Activated CD4-positive, alpha-beta memory T cell treated with anti-CD3 and anti-CD28 coated beads, Interleukin-2, amount 10 ng/mL, durations not matched to agents 7 days and 5 days (primary cell): ENCODE results near the gene IL17F. TPM values are rescaled to one million over a fixed set of nuclear protein-coding genes. Genes with fewer than 3 reads are reported as not detected.

ENCODE experiments used
- CTCF ChIA-PET: fragments of 350-600 bp; sonication (Branson Sonifier 250); formaldehyde crosslinking; loops from one replicate; lab custom pipeline; 2021; ENCODE audit warnings: antibody characterized with exemption, inconsistent platforms; lab: Charles Lee
- POLR2A ChIA-PET: fragments of 350-600 bp; sonication (Branson Sonifier 250); formaldehyde crosslinking; loops from one replicate; lab custom pipeline; 2021; ENCODE audit warnings: antibody characterized with exemption; lab: Charles Lee
- DNase-seq: peaks from one replicate; pipeline ENCODE4 v3.0.0-alpha.2; 2020
- H3K27ac Mint-ChIP-seq: one replicate; pipeline ENCODE4 v1.8.0; 2021; ENCODE audit warnings: mild to moderate bottlenecking, mixed read lengths
- H3K27me3 Mint-ChIP-seq: one replicate; pipeline ENCODE4 v1.8.0; 2021; ENCODE audit warnings: mixed read lengths
- H3K36me3 Mint-ChIP-seq: one replicate; pipeline ENCODE4 v1.8.0; 2021; ENCODE audit warnings: low read depth, mixed read lengths
- H3K4me1 Mint-ChIP-seq: one replicate; pipeline ENCODE4 v1.8.0; 2021; ENCODE audit warnings: mixed read lengths
- H3K4me3 Mint-ChIP-seq: one replicate; pipeline ENCODE4 v1.8.0; 2021; ENCODE audit warnings: mild to moderate bottlenecking, mixed read lengths
- H3K9me3 Mint-ChIP-seq: one replicate; pipeline ENCODE4 v1.8.0; 2021; ENCODE audit warnings: mixed read lengths
- total RNA-seq, 2 experiments: library from RNA; stranded (reverse); gene quantifications; one replicate each; pipeline ENCODE4 v1.2.3, GENCODE V29; 2021

The IL17F gene
- total RNA-seq, 2 experiments from 2014 or later: 12.6 to 13.3 TPM

- ChIA-PET CTCF (interaction anchor here (2.2 kb wide), 1 partner anchor 22 kb away, joined by 10 read pairs; no protein-coding TSS in a partner anchor), POLR2A (no interaction called here)
- peaks cover 46% of the 10 kb centered on the region for H3K27me3 Mint-ChIP-seq
- no peak for DNase-seq
- H3K4me1 Mint-ChIP-seq: no peaks in the 10 kb centered on the region
- H3K9me3 Mint-ChIP-seq: no peaks in the 10 kb centered on the region
- no peak overlapping the region for H3K27ac Mint-ChIP-seq
- no peak overlapping the region for H3K4me3 Mint-ChIP-seq
- no peaks in the 10 kb centered on the region for H3K36me3 Mint-ChIP-seq
These were observed 2.5 kb downstream of the IL17F start for GRCh38 chr6:52241819-52242218.

GRCh38 chr6:52233975-52234823 is 10.1 kb downstream of the IL17F start:
- peak; percentile 42 for DNase-seq
- no peaks in the 10 kb centered on the region for H3K36me3 Mint-ChIP-seq
- no peak overlapping the region for H3K4me3 Mint-ChIP-seq
- CTCF ChIA-PET: interaction anchor here (0.6 to 2.9 kb wide), 8 partner anchors 28 to 170 kb away, joined by 3 to 18 read pairs (median 4); no protein-coding TSS in a partner anchor
- peaks cover 66% of the 10 kb centered on the region for H3K27me3 Mint-ChIP-seq
- H3K9me3 Mint-ChIP-seq: no peaks in the 10 kb centered on the region
- H3K27ac Mint-ChIP-seq: no peak overlapping the region
- POLR2A ChIA-PET: interaction anchor here (0.8 to 1.1 kb wide), 2 partner anchors 17 to 21 kb away, joined by 4 read pairs; no protein-coding TSS in a partner anchor
- H3K4me1 Mint-ChIP-seq: peaks cover 16% of the 10 kb centered on the region

GRCh38 chr6:52233005-52233404 is 11.3 kb downstream of the IL17F start:
- peaks cover 22% of the 10 kb centered on the region for H3K4me1 Mint-ChIP-seq
- H3K36me3 Mint-ChIP-seq: no peaks in the 10 kb centered on the region
- H3K27me3 Mint-ChIP-seq: peaks cover 67% of the 10 kb centered on the region
- POLR2A ChIA-PET: no interaction called here
- no peak overlapping the region for H3K4me3 Mint-ChIP-seq
- DNase-seq: no peak
- H3K9me3 Mint-ChIP-seq: no peaks in the 10 kb centered on the region
- H3K27ac Mint-ChIP-seq: no peak overlapping the region
- CTCF ChIA-PET: interaction anchor here (0.9 to 2.9 kb wide), 5 partner anchors 16 to 175 kb away, joined by 3 to 18 read pairs (median 3); no protein-coding TSS in a partner anchor

- CTCF ChIA-PET: interaction anchor here (1.0 to 2.9 kb wide), 4 partner anchors 31 to 168 kb away, joined by 3 to 18 read pairs (median 3); partner anchors contain the start of gene MCM3
- Mint-ChIP-seq H3K9me3 (no peaks in the 10 kb centered on the region), H3K36me3 (no peaks in the 10 kb centered on the region), H3K4me3 (no peak overlapping the region), H3K27ac (no peak overlapping the region), H3K4me1 (peaks cover 35% of the 10 kb centered on the region), H3K27me3 (peaks cover 57% of the 10 kb centered on the region)
- POLR2A ChIA-PET: interaction anchor here (1.2 kb wide), 2 partner anchors 19 to 159 kb away, joined by 3 read pairs; no protein-coding TSS in a partner anchor
- peak; percentile 54 for DNase-seq
These were observed 12.7 kb downstream of the IL17F start for GRCh38 chr6:52231406-52232127.

- Mint-ChIP-seq H3K27me3 (peaks cover 53% of the 10 kb centered on the region), H3K4me1 (peaks cover 36% of the 10 kb centered on the region)
These were observed 13.6 kb downstream of the IL17F start for GRCh38 chr6:52230685-52231084.

GRCh38 chr6:52227495-52227894 is 16.8 kb downstream of the IL17F start:
- Mint-ChIP-seq H3K9me3 (no peaks in the 10 kb centered on the region), H3K27ac (no peak overlapping the region), H3K4me3 (no peak overlapping the region), H3K27me3 (peaks cover 55% of the 10 kb centered on the region), H3K4me1 (peaks cover 34% of the 10 kb centered on the region), H3K36me3 (peaks cover 6% of the 10 kb centered on the region)
- peak; percentile 82 for DNase-seq
- ChIA-PET CTCF (interaction anchor here (0.6 kb wide), 1 partner anchor 135 kb away, joined by 3 read pairs; the partner anchor contains the start of gene PAQR8), POLR2A (interaction anchor here (0.9 to 1.7 kb wide), 2 partner anchors 58 to 163 kb away, joined by 3 to 4 read pairs; partner anchors contain the start of gene MCM3)

More at GRCh38 chr6:52230685-52231084, 13.6 kb downstream of the IL17F start:
- DNase-seq: no peak
- Mint-ChIP-seq H3K4me3 (no peak overlapping the region), H3K9me3 (no peaks in the 10 kb centered on the region), H3K36me3 (no peaks in the 10 kb centered on the region), H3K27ac (no peak overlapping the region)
- CTCF ChIA-PET: interaction anchor here (0.9 to 1.6 kb wide), 5 partner anchors 18 to 167 kb away, joined by 3 read pairs; partner anchors contain the start of gene MCM3
- POLR2A ChIA-PET: interaction anchor here (1.1 to 1.2 kb wide), 3 partner anchors 20 to 160 kb away, joined by 3 read pairs; partner anchors contain the start of gene MCM3

GRCh38 chr6:52221302-52221701 is 23.0 kb downstream of the IL17F start:
- no peaks in the 10 kb centered on the region for H3K9me3 Mint-ChIP-seq
- ChIA-PET POLR2A (no interaction called here), CTCF (interaction anchor here (1.4 kb wide), 1 partner anchor 8 kb away, joined by 3 read pairs; no protein-coding TSS in a partner anchor)
- no peak overlapping the region for H3K4me3 Mint-ChIP-seq
- peaks cover 6% of the 10 kb centered on the region for H3K36me3 Mint-ChIP-seq
- no peak overlapping the region for H3K27ac Mint-ChIP-seq
- peaks cover 55% of the 10 kb centered on the region for H3K27me3 Mint-ChIP-seq
- DNase-seq: peak; percentile 46
- H3K4me1 Mint-ChIP-seq: peaks cover 14% of the 10 kb centered on the region

GRCh38 chr6:52217761-52218160 is 26.5 kb downstream of the IL17F start:
- Mint-ChIP-seq H3K4me3 (no peak overlapping the region), H3K4me1 (peaks cover 13% of the 10 kb centered on the region), H3K9me3 (no peaks in the 10 kb centered on the region), H3K36me3 (no peaks in the 10 kb centered on the region), H3K27me3 (peaks cover 34% of the 10 kb centered on the region), H3K27ac (no peak overlapping the region)
- CTCF ChIA-PET: interaction anchor here (1.5 kb wide), 1 partner anchor 8 kb away, joined by 7 read pairs; no protein-coding TSS in a partner anchor
- no peak for DNase-seq
- POLR2A ChIA-PET: no interaction called here

GRCh38 chr6:52216932-52217575 is 27.2 kb downstream of the IL17F start:
- DNase-seq: no peak
- Mint-ChIP-seq H3K36me3 (no peaks in the 10 kb centered on the region), H3K27me3 (peaks cover 36% of the 10 kb centered on the region), H3K9me3 (no peaks in the 10 kb centered on the region), H3K4me1 (peaks cover 17% of the 10 kb centered on the region), H3K27ac (no peak overlapping the region), H3K4me3 (no peak overlapping the region)
- CTCF ChIA-PET: interaction anchor here (0.6 kb wide), 1 partner anchor 156 kb away, joined by 3 read pairs; no protein-coding TSS in a partner anchor
- POLR2A ChIA-PET: no interaction called here

- Mint-ChIP-seq H3K27me3 (peaks cover 38% of the 10 kb centered on the region), H3K27ac (no peak overlapping the region), H3K4me3 (no peak overlapping the region), H3K9me3 (no peaks in the 10 kb centered on the region), H3K4me1 (peaks cover 11% of the 10 kb centered on the region), H3K36me3 (no peaks in the 10 kb centered on the region)
- ChIA-PET POLR2A (no interaction called here), CTCF (no interaction called here)
- DNase-seq: no peak
These were observed 28.5 kb downstream of the IL17F start for GRCh38 chr6:52215787-52216186.

- Mint-ChIP-seq H3K9me3 (no peaks in the 10 kb centered on the region), H3K4me1 (peaks cover 22% of the 10 kb centered on the region), H3K27ac (no peak overlapping the region), H3K27me3 (peaks cover 30% of the 10 kb centered on the region), H3K4me3 (no peak overlapping the region), H3K36me3 (no peaks in the 10 kb centered on the region)
- ChIA-PET CTCF (interaction anchor here (0.9 to 1.3 kb wide), 3 partner anchors 9 to 50 kb away, joined by 3 read pairs; no protein-coding TSS in a partner anchor), POLR2A (interaction anchor here (0.6 kb wide), 1 partner anchor 21 kb away, joined by 4 read pairs; no protein-coding TSS in a partner anchor)
- DNase-seq: no peak
These were observed 31.2 kb downstream of the IL17F start for GRCh38 chr6:52213127-52213526.

- Mint-ChIP-seq H3K9me3 (no peaks in the 10 kb centered on the region), H3K27me3 (peaks cover 32% of the 10 kb centered on the region), H3K4me1 (peaks cover 22% of the 10 kb centered on the region), H3K36me3 (no peaks in the 10 kb centered on the region), H3K4me3 (no peak overlapping the region), H3K27ac (no peak overlapping the region)
- no peak for DNase-seq
- ChIA-PET POLR2A (no interaction called here), CTCF (interaction anchor here (0.7 to 1.3 kb wide), 3 partner anchors 8 to 69 kb away, joined by 3 to 7 read pairs (median 4); no protein-coding TSS in a partner anchor)
These were observed 34.1 kb downstream of the IL17F start for GRCh38 chr6:52210227-52210626.
